H1 (cell line): ENCODE results near the gene CRYBA4. TPM values are rescaled to one million over a fixed set of nuclear protein-coding genes. Genes with fewer than 3 reads are reported as not detected.

Experiments used
- HDAC6 ChIP-seq: IDR thresholded peaks from one replicate; pipeline ENCODE4 v1.7.1; 2012; ENCODE audit warnings: low read depth, mild to moderate bottlenecking, inconsistent platforms, low read length, moderate library complexity
- NANOG ChIP-seq: IDR thresholded peaks from 2 replicates; pipeline ENCODE4 v1.6.1; 2011; ENCODE audit warnings: low read length, low read depth, mild to moderate bottlenecking, inconsistent platforms; ENCODE audit not compliant: insufficient read depth, poor library complexity, severe bottlenecking
- USF2 ChIP-seq: IDR thresholded peaks from 2 replicates; pipeline ENCODE4 v1.6.1; 2011; ENCODE audit warnings: low read length, improper control_type of control experiment
- polyA plus RNA-seq, 7 experiments: library from polyadenylated mRNA; depleted of rRNA in 3 of 7; stranded (reverse) in 5 of 7; unstranded in 2 of 7; fragments of >200 nt in 5 of 7; fragments of 200-250 nt in 2 of 7; gene quantifications; 1 replicate in 5 of 7; 2 replicates in 1 of 7; 4 replicates in 1 of 7; pipeline versions ENCODE4 v1.2.1 to v1.2.3, GENCODE V29; 2011 to 2013; ENCODE audit warnings: missing spikeins in 2 of 7, mixed read lengths in 2 of 7
- total RNA-seq: library from RNA; stranded (reverse); fragmentation: NEBNext Ultra II Directional; extraction: Animal tissue kit (Norgen Biotek cat#: 25700); gene quantifications from 2 replicates; pipeline ENCODE4 v1.2.1, GENCODE V29; 2021

Gene CRYBA4
- total and polyA plus RNA-seq, 2 of the 8 experiments (the other 6 are each of a cell fraction or from before 2014, with no cell fraction given): 0.67 to 3.1 TPM

- TF ChIP-seq USF2 (no peak), NANOG (no peak), HDAC6 (no peak)
Measured at GRCh38 chr22:26671317-26672059, 49.7 kb downstream of the CRYBA4 start (continued).
